IPS DF 4.7 (cell line): ENCODE measurements around the gene REV1.
"Not testable (repeated sequence)": the region's sequence is repeated elsewhere in the genome, so short reads cannot be mapped to it uniquely, and the experiment has no call there.

ENCODE experiments used
- DNase-seq: peaks from one replicate; pipeline ENCODE4 v3.0.0-alpha.2; 2013; ENCODE audit warnings: low spot score; ENCODE audit errors: extremely low read depth

REV1 gene

GRCh38 chr2:99489761-99490622 lies at the start of gene REV1:
TSS of gene REV1 (minus strand) at chr2:99490017. CDS start at chr2:99464975, 25,042 bp downstream.
- DNase-seq: peak; percentile 82

- no peak for DNase-seq
Observed at GRCh38 chr2:99537910-99538485, 48.2 kb upstream of the REV1 start.

- DNase-seq: no peak
Observed at GRCh38 chr2:99524056-99524455, 34.2 kb upstream of the REV1 start.

GRCh38 chr2:99522157-99522556 lies 32.3 kb upstream of the REV1 start:
- no peak for DNase-seq

- no peak for DNase-seq
Observed at GRCh38 chr2:99520813-99521212, 31.0 kb upstream of the REV1 start.

GRCh38 chr2:99520195-99520594 lies 30.4 kb upstream of the REV1 start:
- DNase-seq: no peak

- DNase-seq: no peak
Observed at GRCh38 chr2:99514357-99514756, 24.5 kb upstream of the REV1 start.

- no peak for DNase-seq
Observed at GRCh38 chr2:99512181-99512591, 22.4 kb upstream of the REV1 start.

- DNase-seq: no peak
Observed at GRCh38 chr2:99509387-99509786, 19.6 kb upstream of the REV1 start.

GRCh38 chr2:99507937-99508818 lies 18.4 kb upstream of the REV1 start:
- DNase-seq: no peak

- DNase-seq: no peak
Observed at GRCh38 chr2:99504844-99505584, 15.2 kb upstream of the REV1 start.

- DNase-seq: not testable (repeated sequence)
Observed at GRCh38 chr2:99503662-99504416, 14.0 kb upstream of the REV1 start.

GRCh38 chr2:99496021-99496420 lies 6.2 kb upstream of the REV1 start:
- no peak for DNase-seq

- no peak for DNase-seq
Observed at GRCh38 chr2:99495115-99495860, 5.5 kb upstream of the REV1 start.

GRCh38 chr2:99492721-99493120 lies 2.9 kb upstream of the REV1 start:
- DNase-seq: no peak

- DNase-seq: no peak
Observed at GRCh38 chr2:99490623-99491461, 1.0 kb upstream of the REV1 start.

- no peak for DNase-seq
Observed at GRCh38 chr2:99489063-99489760, 605 bp downstream of the REV1 start.

GRCh38 chr2:99488539-99489062 lies 1.2 kb downstream of the REV1 start:
- DNase-seq: no peak
